Caco-2 (cell line): Measurements from ENCODE around the gene SH2D6. TPM values are rescaled to one million over a fixed set of nuclear protein-coding genes. Genes with fewer than 3 reads are reported as not detected.

ENCODE experiments used
- BruUV-seq: library from RNA; stranded (reverse); fragments of 400-500 nt; replicated peaks from 2 replicates; lab custom pipeline; 2021; lab: Mats Ljungman, UMichigan
- CTCF ChIA-PET: fragments of 300-600 bp; sonication (Branson Sonifier 250); formaldehyde crosslinking; loops from one replicate; lab custom pipeline; 2022; ENCODE audit warnings: antibody characterized with exemption; lab: Charles Lee
- POLR2A ChIA-PET: fragments of 300-600 bp; sonication (Branson Sonifier 250); formaldehyde crosslinking; loops from one replicate; lab custom pipeline; 2022; ENCODE audit warnings: antibody characterized with exemption; lab: Charles Lee
- DNase-seq, 2 experiments: peaks; one replicate each; pipeline versions ENCODE4 v3.0.0 to v3.0.0-alpha.2; 2020 to 2022
- H3K27me3 ChIP-seq: replicated peaks from 2 replicates; pipeline ENCODE4 v1.6.0; 2011; ENCODE audit warnings: low read length; ENCODE audit not compliant: control insufficient read depth, insufficient read depth
- H3K36me3 ChIP-seq: 2 replicates; pipeline ENCODE4 v1.5.1; 2011; ENCODE audit warnings: low read length; ENCODE audit not compliant: control insufficient read depth, insufficient read depth
- H3K4me1 ChIP-seq: fragments of 250-450 bp; sonication (Bioruptor Pico); 2 replicates; pipeline ENCODE4 v1.5.1; 2020; ENCODE audit warnings: mild to moderate bottlenecking
- H3K4me3 ChIP-seq: 2 replicates; pipeline ENCODE4 v1.5.1; 2011; ENCODE audit warnings: low read depth, mild to moderate bottlenecking, control low read depth, low read length
- H3K9me3 ChIP-seq: fragments of 250-450 bp; sonication (Bioruptor Pico); 2 replicates; pipeline ENCODE4 v1.5.1; 2020; ENCODE audit warnings: mild to moderate bottlenecking, moderate library complexity
- H3K27ac Mint-ChIP-seq: one replicate; pipeline ENCODE4 v1.8.0; 2022; ENCODE audit warnings: mixed read lengths; ENCODE audit not compliant: unreplicated experiment
- H3K27me3 Mint-ChIP-seq: one replicate; pipeline ENCODE4 v1.8.0; 2022; ENCODE audit warnings: mixed read lengths; ENCODE audit not compliant: insufficient read depth, unreplicated experiment
- H3K36me3 Mint-ChIP-seq: one replicate; pipeline ENCODE4 v1.8.0; 2022; ENCODE audit warnings: mild to moderate bottlenecking, mixed read lengths; ENCODE audit not compliant: insufficient read depth, unreplicated experiment
- H3K4me1 Mint-ChIP-seq: one replicate; pipeline ENCODE4 v1.8.0; 2022; ENCODE audit warnings: low read depth, mixed read lengths; ENCODE audit not compliant: unreplicated experiment
- H3K4me3 Mint-ChIP-seq: one replicate; pipeline ENCODE4 v1.8.0; 2022; ENCODE audit warnings: mild to moderate bottlenecking, moderate library complexity, mixed read lengths; ENCODE audit not compliant: unreplicated experiment
- H3K9me3 Mint-ChIP-seq: one replicate; pipeline ENCODE4 v1.8.0; 2022; ENCODE audit warnings: mixed read lengths; ENCODE audit not compliant: unreplicated experiment
- intact Hi-C: fragments of 100-400 bp; cut with micrococcal nuclease; formaldehyde crosslinking; loops from one replicate; pipeline ENCODE4 v1.10.0; 2022; ENCODE audit not compliant: unreplicated experiment
- total RNA-seq: library from RNA; stranded (reverse); gene quantifications from 2 replicates; pipeline ENCODE4 v1.2.3, GENCODE V29; 2022
- TF ChIP-seq, protein P1 (sequence below), 2 experiments: fragments of 200-600 bp in 1 of 2; IDR thresholded peaks; 1 replicate in 1 of 2; 2 replicates in 1 of 2; pipeline versions ENCODE4 v1.5.1 to v1.8.0; 2011 to 2022; ENCODE audit warnings: antibody characterized with exemption in 1 of 2, control low read depth in 1 of 2, inconsistent platforms in 1 of 2, low read depth in 1 of 2, low read length in 1 of 2, mild to moderate bottlenecking in 1 of 2, moderate library complexity in 1 of 2; ENCODE audit not compliant: insufficient read depth in 1 of 2, severe bottlenecking in 1 of 2, unreplicated experiment in 1 of 2

The SH2D6 gene
- total RNA-seq, 1 experiment from 2014 or later, result 0.88 TPM

DNA sequence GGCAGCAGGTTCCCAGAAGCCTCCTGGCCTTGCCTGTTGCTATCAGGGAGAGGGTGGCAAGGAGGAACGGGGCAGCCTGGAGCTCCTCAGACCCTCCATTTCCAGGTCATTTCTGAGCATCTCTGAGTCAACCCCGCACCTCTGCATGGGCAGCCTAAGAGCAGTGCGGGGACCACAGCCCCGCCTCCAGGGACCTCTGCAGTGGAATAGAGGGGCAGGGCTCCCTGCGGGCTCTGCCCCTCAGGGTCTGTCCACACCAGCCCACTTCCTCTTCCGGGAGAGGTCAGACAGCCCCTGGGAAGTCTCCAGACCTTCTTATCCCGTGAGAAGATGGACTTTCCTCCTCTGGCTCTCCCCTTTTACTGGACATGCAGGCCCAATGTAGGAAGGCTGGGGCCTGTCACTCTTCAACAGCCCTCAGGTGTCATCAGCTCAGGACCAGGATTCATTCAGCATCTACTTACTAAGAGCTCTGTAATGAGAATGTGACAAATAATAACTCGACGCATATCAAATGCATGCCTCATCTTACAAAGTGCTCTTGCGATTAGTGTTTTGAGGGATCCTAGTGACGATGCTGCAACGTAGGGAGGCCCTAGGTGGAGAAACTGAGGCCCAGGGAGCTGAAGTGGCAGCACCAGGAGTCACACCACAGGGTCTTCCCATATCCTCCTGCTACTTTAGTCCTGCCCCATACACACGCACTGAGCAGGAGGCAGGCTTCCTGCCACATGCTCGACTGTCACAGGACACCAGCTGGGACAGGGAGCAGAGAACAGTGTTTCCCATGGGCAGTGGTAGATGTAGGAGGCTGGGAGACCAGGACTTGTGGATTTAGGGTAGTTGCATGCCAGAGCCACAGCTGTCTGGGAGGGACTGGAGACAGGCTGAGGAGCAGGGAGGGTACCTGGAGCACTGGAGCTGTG, 28.0 kb downstream of the SH2D6 start:
- Histone ChIP-seq H3K4me3 (no peak overlapping the region), H3K36me3 (no peaks in the 10 kb centered on the region), H3K4me1 (no peaks in the 10 kb centered on the region), H3K27me3 (no peaks in the 10 kb centered on the region), H3K9me3 (no peaks in the 10 kb centered on the region)
- no peak overlapping the region for H3K4me3 Mint-ChIP-seq
- ChIA-PET CTCF (interaction anchor here (1.0 to 1.3 kb wide), 2 partner anchors 10 to 106 kb away, joined by 3 read pairs; no protein-coding TSS in a partner anchor), POLR2A (interaction anchor here (1.0 kb wide), 2 partner anchors 90 to 92 kb away, joined by 3 read pairs; partner anchors contain the start of gene MAT2A)
- BruUV-seq, result no TSS peak
- TF ChIP-seq, protein P1, sequence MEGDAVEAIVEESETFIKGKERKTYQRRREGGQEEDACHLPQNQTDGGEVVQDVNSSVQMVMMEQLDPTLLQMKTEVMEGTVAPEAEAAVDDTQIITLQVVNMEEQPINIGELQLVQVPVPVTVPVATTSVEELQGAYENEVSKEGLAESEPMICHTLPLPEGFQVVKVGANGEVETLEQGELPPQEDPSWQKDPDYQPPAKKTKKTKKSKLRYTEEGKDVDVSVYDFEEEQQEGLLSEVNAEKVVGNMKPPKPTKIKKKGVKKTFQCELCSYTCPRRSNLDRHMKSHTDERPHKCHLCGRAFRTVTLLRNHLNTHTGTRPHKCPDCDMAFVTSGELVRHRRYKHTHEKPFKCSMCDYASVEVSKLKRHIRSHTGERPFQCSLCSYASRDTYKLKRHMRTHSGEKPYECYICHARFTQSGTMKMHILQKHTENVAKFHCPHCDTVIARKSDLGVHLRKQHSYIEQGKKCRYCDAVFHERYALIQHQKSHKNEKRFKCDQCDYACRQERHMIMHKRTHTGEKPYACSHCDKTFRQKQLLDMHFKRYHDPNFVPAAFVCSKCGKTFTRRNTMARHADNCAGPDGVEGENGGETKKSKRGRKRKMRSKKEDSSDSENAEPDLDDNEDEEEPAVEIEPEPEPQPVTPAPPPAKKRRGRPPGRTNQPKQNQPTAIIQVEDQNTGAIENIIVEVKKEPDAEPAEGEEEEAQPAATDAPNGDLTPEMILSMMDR (IDR thresholded peaks at IDR 0.05; ENCODE audit: insufficient read depth in 1 of 2, low read depth in 1 of 2, low read length in 1 of 2, severe bottlenecking in 1 of 2, unreplicated experiment in 1 of 2), result no peak
- DNase-seq, result no peak
- intact Hi-C loops, result no loop called here
- H3K27ac Mint-ChIP-seq, result peak overlapping the region; percentile 40
- H3K27me3 Mint-ChIP-seq, result no peaks in the 10 kb centered on the region
- no peaks in the 10 kb centered on the region for H3K36me3 Mint-ChIP-seq
- H3K9me3 Mint-ChIP-seq, result no peaks in the 10 kb centered on the region
- no peaks in the 10 kb centered on the region for H3K4me1 Mint-ChIP-seq

DNA sequence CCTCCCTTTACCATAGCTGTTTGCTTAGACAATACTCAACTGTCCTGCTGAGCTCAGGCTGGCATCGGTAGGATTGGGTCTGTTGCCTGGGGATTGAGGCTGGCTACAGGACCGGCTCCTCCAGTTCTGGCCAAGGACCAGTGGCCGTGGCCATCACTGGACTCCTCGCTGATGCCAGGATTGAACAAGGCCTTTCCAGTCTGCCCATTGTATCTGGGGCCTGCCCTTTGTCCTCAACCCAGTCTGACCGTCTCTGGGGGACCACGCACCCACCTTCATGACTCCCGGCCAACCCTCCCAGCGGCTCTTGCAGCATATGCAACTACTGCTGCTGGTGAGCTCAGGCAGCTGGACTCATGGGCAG, 28.7 kb downstream of the SH2D6 start:
- TF ChIP-seq, protein P1 (IDR thresholded peaks at IDR 0.05; ENCODE audit: insufficient read depth in 1 of 2, low read depth in 1 of 2, low read length in 1 of 2, severe bottlenecking in 1 of 2, unreplicated experiment in 1 of 2), result no peak
- CTCF ChIA-PET, result interaction anchor here (1.0 kb wide), 1 partner anchor 105 kb away, joined by 3 read pairs; no protein-coding TSS in a partner anchor
- POLR2A ChIA-PET, result interaction anchor here (1.0 kb wide), 2 partner anchors 89 to 92 kb away, joined by 3 read pairs; partner anchors contain the start of gene MAT2A

GRCh38 chr2:85448461-85449213, 30.1 kb downstream of the SH2D6 start:
- no peak overlapping the region for H3K4me3 ChIP-seq
- Mint-ChIP-seq H3K36me3 (no peaks in the 10 kb centered on the region), H3K27ac (no peak overlapping the region), H3K9me3 (no peaks in the 10 kb centered on the region), H3K4me1 (no peaks in the 10 kb centered on the region), H3K4me3 (no peak overlapping the region), H3K27me3 (no peaks in the 10 kb centered on the region)
- ChIA-PET CTCF (no interaction called here), POLR2A (no interaction called here)
- no TSS peak for BruUV-seq
- no peaks in the 10 kb centered on the region for H3K27me3 ChIP-seq
- no peaks in the 10 kb centered on the region for H3K4me1 ChIP-seq
- no peaks in the 10 kb centered on the region for H3K9me3 ChIP-seq
- no peak for DNase-seq
- no peaks in the 10 kb centered on the region for H3K36me3 ChIP-seq
- intact Hi-C loops, result no loop called here
- TF ChIP-seq, protein P1 (IDR thresholded peaks at IDR 0.05; ENCODE audit: insufficient read depth in 1 of 2, low read depth in 1 of 2, low read length in 1 of 2, severe bottlenecking in 1 of 2, unreplicated experiment in 1 of 2), result no peak

More for the DNA sequence above, 28.7 kb downstream of the SH2D6 start:
- intact Hi-C loops, result no loop called here
- no peaks in the 10 kb centered on the region for H3K36me3 Mint-ChIP-seq
- H3K27ac Mint-ChIP-seq, result no peak overlapping the region
- H3K4me1 Mint-ChIP-seq, result no peaks in the 10 kb centered on the region
- H3K27me3 Mint-ChIP-seq, result no peaks in the 10 kb centered on the region
- no peak for DNase-seq
- no peaks in the 10 kb centered on the region for H3K9me3 Mint-ChIP-seq
- Histone ChIP-seq H3K4me3 (no peak overlapping the region), H3K27me3 (no peaks in the 10 kb centered on the region), H3K36me3 (no peaks in the 10 kb centered on the region), H3K9me3 (no peaks in the 10 kb centered on the region), H3K4me1 (no peaks in the 10 kb centered on the region)
- no TSS peak for BruUV-seq
- no peak overlapping the region for H3K4me3 Mint-ChIP-seq
